ENCODE results near the gene KSR2. TPM values are rescaled to one million over a fixed set of nuclear protein-coding genes. Genes with fewer than 3 reads are reported as not detected.

The KSR2 gene
- total and polyA plus RNA-seq, 2 of the 13 experiments (the other 11 are each of a cell fraction or from before 2014, with no cell fraction given), result 0.02 TPM; not detected in 1

DNA sequence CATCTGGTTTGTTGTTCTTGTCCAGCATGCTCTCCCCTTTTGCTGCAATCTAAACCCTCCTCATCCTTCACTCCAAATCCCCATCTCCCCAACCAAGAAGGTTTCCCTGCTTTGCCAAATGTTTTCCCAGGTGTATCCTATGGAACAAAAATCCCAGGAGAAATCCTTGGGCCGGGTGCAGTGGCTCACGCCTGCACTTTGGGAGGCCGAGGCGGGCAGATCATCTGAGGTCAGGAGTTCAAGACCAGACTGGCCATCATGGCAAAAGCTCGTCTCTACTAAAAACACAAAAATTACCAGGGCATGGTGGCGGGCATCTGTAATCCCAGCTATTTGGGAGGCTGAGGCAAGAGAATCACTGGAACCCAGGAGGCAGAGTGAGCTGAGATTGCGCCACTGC lies 5.0 kb downstream of the KSR2 start:
- BruUV-seq (replicated peaks), result no TSS peak
- Histone ChIP-seq H3K27me3 (ENCODE audit: control insufficient read depth in 1 of 2, insufficient read depth in 2 of 2, low read length in 2 of 2) (peaks cover 11 to 50% of the 10 kb centered on the region in 2 experiments; a peak in 4 of 5 replicates), H3K79me2 (ENCODE audit: insufficient read depth, low read length) (no peaks in the 10 kb centered on the region), H2AFZ (ENCODE audit: low read length) (no peak overlapping the region), H3K4me2 (ENCODE audit: low read depth, low read length) (no peak overlapping the region), H3K4me3 (replicated peaks in 1 of 3; ENCODE audit: insufficient read depth in 1 of 3, low read depth in 2 of 3, low read length in 3 of 3) (no peak overlapping the region), H4K20me1 (ENCODE audit: insufficient read depth, low read length) (no peaks in the 10 kb centered on the region), H3K4me1 (ENCODE audit: insufficient read depth, low read length) (no peaks in the 10 kb centered on the region), H3K9me3 (ENCODE audit: low read length) (no peaks in the 10 kb centered on the region), H3K36me3 (replicated peaks in 1 of 2; ENCODE audit: control insufficient read depth in 1 of 2, insufficient read depth in 2 of 2, low read length in 2 of 2) (no peaks in the 10 kb centered on the region), H3K9ac (ENCODE audit: insufficient read depth, low read depth, low read length) (no peak overlapping the region), H3K27ac (ENCODE audit: extremely low read length, insufficient read depth, low read length) (no peak overlapping the region)
- ChIA-PET CTCF (ENCODE audit: low intra/inter-chr PET ratio, low total read pairs) (no interaction called here), POLR2A (no interaction called here)
- FAIRE-seq, result no peak
- WGBS (ENCODE audit: low lambda C conversion rate), result 21% methylated on average over 7 of the region's 7 CpGs
- in situ Hi-C loops (cut with HindIII; ENCODE audit: extremely low pct_ligation_motif_present, low pct_unique_long_range_greater_than_20kb) (no loop called here), intact Hi-C loops (cut with micrococcal nuclease; ENCODE audit: unreplicated experiment) (no loop called here)
- no peak for TF ChIP-seq ZIK1 (CRISPR knock-in tag; IDR thresholded peaks at IDR 0.05; ENCODE audit: borderline replicate concordance, low read depth)
- no peak for TF ChIP-seq SNAPC2 (CRISPR knock-in tag; IDR thresholded peaks at IDR 0.05)
- TF ChIP-seq, protein P1, sequence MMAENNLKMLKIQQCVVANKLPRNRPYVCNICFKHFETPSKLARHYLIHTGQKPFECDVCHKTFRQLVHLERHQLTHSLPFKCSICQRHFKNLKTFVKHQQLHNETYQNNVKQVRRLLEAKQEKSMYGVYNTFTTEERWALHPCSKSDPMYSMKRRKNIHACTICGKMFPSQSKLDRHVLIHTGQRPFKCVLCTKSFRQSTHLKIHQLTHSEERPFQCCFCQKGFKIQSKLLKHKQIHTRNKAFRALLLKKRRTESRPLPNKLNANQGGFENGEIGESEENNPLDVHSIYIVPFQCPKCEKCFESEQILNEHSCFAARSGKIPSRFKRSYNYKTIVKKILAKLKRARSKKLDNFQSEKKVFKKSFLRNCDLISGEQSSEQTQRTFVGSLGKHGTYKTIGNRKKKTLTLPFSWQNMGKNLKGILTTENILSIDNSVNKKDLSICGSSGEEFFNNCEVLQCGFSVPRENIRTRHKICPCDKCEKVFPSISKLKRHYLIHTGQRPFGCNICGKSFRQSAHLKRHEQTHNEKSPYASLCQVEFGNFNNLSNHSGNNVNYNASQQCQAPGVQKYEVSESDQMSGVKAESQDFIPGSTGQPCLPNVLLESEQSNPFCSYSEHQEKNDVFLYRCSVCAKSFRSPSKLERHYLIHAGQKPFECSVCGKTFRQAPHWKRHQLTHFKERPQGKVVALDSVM (CRISPR knock-in tag; IDR thresholded peaks at IDR 0.05), result no peak
- TF ChIP-seq EED (CRISPR knock-in tag; IDR thresholded peaks at IDR 0.05), result no peak
- no peak for TF ChIP-seq ELF3 (CRISPR knock-in tag; IDR thresholded peaks at IDR 0.05)
- TF ChIP-seq, protein P2, sequence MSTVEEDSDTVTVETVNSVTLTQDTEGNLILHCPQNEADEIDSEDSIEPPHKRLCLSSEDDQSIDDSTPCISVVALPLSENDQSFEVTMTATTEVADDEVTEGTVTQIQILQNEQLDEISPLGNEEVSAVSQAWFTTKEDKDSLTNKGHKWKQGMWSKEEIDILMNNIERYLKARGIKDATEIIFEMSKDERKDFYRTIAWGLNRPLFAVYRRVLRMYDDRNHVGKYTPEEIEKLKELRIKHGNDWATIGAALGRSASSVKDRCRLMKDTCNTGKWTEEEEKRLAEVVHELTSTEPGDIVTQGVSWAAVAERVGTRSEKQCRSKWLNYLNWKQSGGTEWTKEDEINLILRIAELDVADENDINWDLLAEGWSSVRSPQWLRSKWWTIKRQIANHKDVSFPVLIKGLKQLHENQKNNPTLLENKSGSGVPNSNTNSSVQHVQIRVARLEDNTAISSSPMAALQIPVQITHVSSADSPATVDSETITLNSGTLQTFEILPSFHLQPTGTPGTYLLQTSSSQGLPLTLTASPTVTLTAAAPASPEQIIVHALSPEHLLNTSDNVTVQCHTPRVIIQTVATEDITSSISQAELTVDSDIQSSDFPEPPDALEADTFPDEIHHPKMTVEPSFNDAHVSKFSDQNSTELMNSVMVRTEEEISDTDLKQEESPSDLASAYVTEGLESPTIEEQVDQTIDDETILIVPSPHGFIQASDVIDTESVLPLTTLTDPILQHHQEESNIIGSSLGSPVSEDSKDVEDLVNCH (CRISPR knock-in tag; IDR thresholded peaks at IDR 0.05), result no peak
- no peak for TF ChIP-seq CBX1 (IDR thresholded peaks at IDR 0.05; ENCODE audit: low read depth)
- no peak for TF ChIP-seq MNT (IDR thresholded peaks at IDR 0.05)
- no peak for TF ChIP-seq ZNF563 (CRISPR knock-in tag; IDR thresholded peaks at IDR 0.05)
- TF ChIP-seq, protein P3, sequence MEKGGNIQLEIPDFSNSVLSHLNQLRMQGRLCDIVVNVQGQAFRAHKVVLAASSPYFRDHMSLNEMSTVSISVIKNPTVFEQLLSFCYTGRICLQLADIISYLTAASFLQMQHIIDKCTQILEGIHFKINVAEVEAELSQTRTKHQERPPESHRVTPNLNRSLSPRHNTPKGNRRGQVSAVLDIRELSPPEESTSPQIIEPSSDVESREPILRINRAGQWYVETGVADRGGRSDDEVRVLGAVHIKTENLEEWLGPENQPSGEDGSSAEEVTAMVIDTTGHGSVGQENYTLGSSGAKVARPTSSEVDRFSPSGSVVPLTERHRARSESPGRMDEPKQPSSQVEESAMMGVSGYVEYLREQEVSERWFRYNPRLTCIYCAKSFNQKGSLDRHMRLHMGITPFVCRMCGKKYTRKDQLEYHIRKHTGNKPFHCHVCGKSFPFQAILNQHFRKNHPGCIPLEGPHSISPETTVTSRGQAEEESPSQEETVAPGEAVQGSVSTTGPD (CRISPR knock-in tag; IDR thresholded peaks at IDR 0.05), result no peak
- no peak for DNase-seq (ENCODE audit: low spot score)
- ATAC-seq, result no peak

Data from HepG2 (cell line).